Epithelial cell of esophagus (primary cell): ENCODE data around the gene GAB2.

Experiments used
- DNase-seq: peaks from one replicate; pipeline ENCODE4 v3.0.0; 2010; ENCODE audit warnings: low read depth
- H3K4me3 ChIP-seq: 2 replicates; pipeline ENCODE4 v1.5.1; 2011; ENCODE audit warnings: mild to moderate bottlenecking, low read length, control low read depth
- CTCF ChIP-seq: IDR thresholded peaks from 2 replicates; pipeline ENCODE4 v1.5.1; 2011; ENCODE audit warnings: low read depth, mild to moderate bottlenecking, low read length, control low read depth, inconsistent platforms; ENCODE audit not compliant: insufficient read depth; ENCODE audit errors: missing control alignments

The GAB2 gene

GRCh38 chr11:78251083-78251775 is 166.4 kb downstream of the GAB2 start:
- H3K4me3 ChIP-seq, result no peak overlapping the region
- no peak for DNase-seq
- no peak for TF ChIP-seq CTCF

GRCh38 chr11:78250099-78250498 is 167.5 kb downstream of the GAB2 start:
- DNase-seq, result no peak
- TF ChIP-seq CTCF, result no peak
- no peak overlapping the region for H3K4me3 ChIP-seq

GRCh38 chr11:78248903-78249302 is 168.7 kb downstream of the GAB2 start:
- no peak for DNase-seq
- TF ChIP-seq CTCF, result no peak
- H3K4me3 ChIP-seq, result no peak overlapping the region

- no peak overlapping the region for H3K4me3 ChIP-seq
- no peak for DNase-seq
- TF ChIP-seq CTCF, result no peak
Observed at GRCh38 chr11:78248191-78248590, 169.4 kb downstream of the GAB2 start.

GRCh38 chr11:78244546-78245255 is 172.9 kb downstream of the GAB2 start:
- DNase-seq, result no peak
- H3K4me3 ChIP-seq, result no peak overlapping the region
- no peak for TF ChIP-seq CTCF

GRCh38 chr11:78244080-78244479 is 173.5 kb downstream of the GAB2 start:
- no peak overlapping the region for H3K4me3 ChIP-seq
- no peak for DNase-seq
- TF ChIP-seq CTCF, result no peak

- DNase-seq, result no peak
- no peak overlapping the region for H3K4me3 ChIP-seq
- TF ChIP-seq CTCF, result no peak
Observed at GRCh38 chr11:78241475-78241874, 176.1 kb downstream of the GAB2 start.
